GM12878 (cell line): ENCODE data around the gene TERB1. TPM values are rescaled to one million over a fixed set of nuclear protein-coding genes. Genes with fewer than 3 reads are reported as not detected.

Source experiments
- ATAC-seq: fragments of 200-7000 bp; cut with Tn5 transposase; 3 replicates; pipeline ENCODE4 v1.9.1; 2020; ENCODE audit warnings: mild to moderate bottlenecking, moderate library complexity
- BruUV-seq: library from RNA; stranded (reverse); fragments of 400-500 nt; replicated peaks from 2 replicates; lab custom pipeline; 2021; lab: Mats Ljungman, UMichigan
- CTCF ChIA-PET: fragments of 300-600 bp; sonication (Branson Sonifier 250); formaldehyde crosslinking; extraction: SDS; loops from one replicate; lab custom pipeline; 2021; ENCODE audit warnings: inconsistent platforms; lab: Yijun Ruan, JAX
- POLR2A ChIA-PET: fragments of 350-600 bp; formaldehyde crosslinking; extraction: SDS; loops from one replicate; lab custom pipeline; 2021; ENCODE audit warnings: inconsistent platforms; lab: Charles Lee
- RAD21 ChIA-PET: fragments of 300-600 bp; sonication (Branson Sonifier 250); formaldehyde crosslinking; loops from one replicate; lab custom pipeline; 2023; ENCODE audit warnings: antibody characterized with exemption; ENCODE audit not compliant: unreplicated experiment; lab: Charles Lee
- SMC1A ChIA-PET: fragments of 300-600 bp; sonication (Branson Sonifier 250); formaldehyde crosslinking; loops from one replicate; lab custom pipeline; 2023; ENCODE audit not compliant: unreplicated experiment, uncharacterized antibody; lab: Charles Lee
- DNase-seq: peaks from one replicate; pipeline ENCODE4 v3.0.0-alpha.2; 2011; ENCODE audit warnings: low read depth, low spot score
- FAIRE-seq: peaks from 3 replicates; lab custom pipeline; 2011; peaks lifted over from hg19 to GRCh38; lab: Jason Lieb, UNC
- H2AFZ ChIP-seq: 2 replicates; pipeline ENCODE4 v1.6.0; 2011; ENCODE audit warnings: low read depth, low read length, control low read depth; ENCODE audit not compliant: control insufficient read depth
- H3K27ac ChIP-seq: 2 replicates; pipeline ENCODE4 v1.5.1; 2011; ENCODE audit warnings: control low read depth; ENCODE audit not compliant: control insufficient read depth, insufficient read depth
- H3K27me3 ChIP-seq, 2 experiments: replicated peaks in 1 of 2; 2 replicates each; pipeline versions ENCODE4 v1.6.0 to v1.6.1; 2011; ENCODE audit warnings: low read length in 1 of 2; ENCODE audit not compliant: control insufficient read depth in 2 of 2, insufficient read depth in 2 of 2
- H3K36me3 ChIP-seq, 2 experiments: 2 replicates each; pipeline ENCODE4 v1.5.1; 2011; ENCODE audit warnings: low read length in 1 of 2; ENCODE audit not compliant: control insufficient read depth in 2 of 2, insufficient read depth in 2 of 2
- H3K4me1 ChIP-seq: 2 replicates; pipeline ENCODE4 v1.6.1; 2011; ENCODE audit warnings: mild to moderate bottlenecking, low read length, moderate library complexity, mixed read lengths; ENCODE audit not compliant: control insufficient read depth, insufficient read depth
- H3K4me2 ChIP-seq: 2 replicates; pipeline ENCODE4 v1.6.0; 2011; ENCODE audit warnings: control low read depth; ENCODE audit not compliant: control insufficient read depth, insufficient read depth
- H3K4me3 ChIP-seq: fragments of 200-600 bp; sonication (generic); 2 replicates; pipeline ENCODE4 v1.5.1; 2016
- H3K79me2 ChIP-seq: 2 replicates; pipeline ENCODE4 v1.6.0; 2011; ENCODE audit warnings: low read length; ENCODE audit not compliant: control insufficient read depth, insufficient read depth
- H3K9ac ChIP-seq: 2 replicates; pipeline ENCODE4 v1.8.0; 2011; ENCODE audit warnings: low read length, control low read depth, mixed read lengths; ENCODE audit not compliant: control insufficient read depth, insufficient read depth
- H3K9me3 ChIP-seq: replicated peaks from 3 replicates; pipeline ENCODE4 v1.5.1; 2011; ENCODE audit warnings: mild to moderate bottlenecking, low read length; ENCODE audit not compliant: control insufficient read depth, insufficient read depth
- H4K20me1 ChIP-seq: 2 replicates; pipeline ENCODE4 v1.6.0; 2011; ENCODE audit not compliant: control insufficient read depth, insufficient read depth
- BCL11A ChIP-seq: IDR thresholded peaks from 2 replicates; pipeline ENCODE4 v1.6.1; 2011; ENCODE audit warnings: low read depth, low read length
- EED ChIP-seq: sonication (generic); IDR thresholded peaks from 2 replicates; pipeline ENCODE4 v1.6.1; 2016; ENCODE audit warnings: antibody characterized with exemption, low read depth
- KAT2A ChIP-seq: conservative IDR thresholded peaks from 2 replicates; pipeline ENCODE4 v1.6.1; 2011; ENCODE audit warnings: low read depth, low read length; ENCODE audit not compliant: control insufficient read depth
- LARP7 ChIP-seq: fragments of 450-650 bp; IDR thresholded peaks from 2 replicates; pipeline ENCODE4 v1.6.1; 2017; ENCODE audit warnings: mild to moderate bottlenecking
- MTA2 ChIP-seq: fragments of 450-650 bp; IDR thresholded peaks from 2 replicates; pipeline ENCODE4 v1.6.1; 2016; ENCODE audit warnings: low read depth, mild to moderate bottlenecking, moderate library complexity
- MTA3 ChIP-seq: IDR thresholded peaks from 2 replicates; pipeline ENCODE4 v1.6.1; 2012; ENCODE audit warnings: low read length, inconsistent platforms, borderline replicate concordance
- MYB ChIP-seq: fragments of 150-350 bp; IDR thresholded peaks from 2 replicates; pipeline ENCODE4 v1.6.1; 2014; ENCODE audit warnings: mild to moderate bottlenecking, low read depth, low read length, borderline replicate concordance
- SIX5 ChIP-seq: IDR thresholded peaks from 2 replicates; pipeline ENCODE4 v1.6.1; 2011; ENCODE audit warnings: mild to moderate bottlenecking, low read depth, low read length, moderate library complexity; ENCODE audit not compliant: severe bottlenecking
- SREBF1 ChIP-seq: IDR thresholded peaks from 2 replicates; pipeline ENCODE4 v1.6.1; 2012; ENCODE audit warnings: mild to moderate bottlenecking, low read length
- TBL1XR1 ChIP-seq: IDR thresholded peaks from 2 replicates; pipeline ENCODE4 v1.6.1; 2012; ENCODE audit warnings: low read depth, low read length, improper control_type of control experiment
- ZNF274 ChIP-seq: IDR thresholded peaks from one replicate; pipeline ENCODE4 v1.8.0; 2011; ENCODE audit not compliant: insufficient read length, insufficient read depth
- WGBS: methylation state at CpG from one replicate; pipeline ENCODE4 v1.1.6; 2016; ENCODE audit warnings: low lambda C conversion rate; ENCODE audit not compliant: insufficient replicate concordance, insufficient coverage; ENCODE audit errors: missing lambda C conversion rate; 5-methylcytosine and 5-hydroxymethylcytosine counted together
- in situ Hi-C: fragments of 300-500 bp; cut with MboI; formaldehyde crosslinking; loops from 9 replicates; pipeline ENCODE4 v1.14.3; 2018; ENCODE audit warnings: mixed read lengths
- intact Hi-C: fragments of 100-400 bp; cut with micrococcal nuclease; formaldehyde crosslinking; loops from one replicate; pipeline ENCODE4 v1.14.2; 2022; ENCODE audit not compliant: unreplicated experiment
- polyA plus RNA-seq, 11 experiments: library from polyadenylated mRNA; depleted of rRNA in 4 of 11; unstranded in 6 of 11; stranded (reverse) in 5 of 11; fragments of >200 nt; fragmentation: Nextera tagmentation in 4 of 11; fragmentation: Illumina TruSeq in 1 of 11; extraction: Ambion mirVana in 4 of 11; extraction: Trizol in 1 of 11; gene quantifications; 1 replicate in 1 of 11; 2 replicates in 10 of 11; pipeline versions ENCODE4 v1.2.1 to v1.2.3, GENCODE V29; 2011 to 2016; ENCODE audit warnings: inconsistent platforms in 2 of 11, missing spikeins in 2 of 11, low read depth in 1 of 11
- total RNA-seq, 4 experiments: library from RNA; depleted of rRNA in 3 of 4; stranded (reverse); fragments of >200 nt in 3 of 4; fragmentation: Illumina TruSeq in 1 of 4; extraction: Trizol in 1 of 4; gene quantifications; 2 replicates each; pipeline versions ENCODE4 v1.2.1 to v1.2.3, GENCODE V29; 2013 to 2021

The TERB1 gene
- total and polyA plus RNA-seq, 10 of the 15 experiments (the other 5 are each of a cell fraction or from before 2014, with no cell fraction given): 0.03 to 0.10 (median 0.06) TPM; not detected in 7

DNA sequence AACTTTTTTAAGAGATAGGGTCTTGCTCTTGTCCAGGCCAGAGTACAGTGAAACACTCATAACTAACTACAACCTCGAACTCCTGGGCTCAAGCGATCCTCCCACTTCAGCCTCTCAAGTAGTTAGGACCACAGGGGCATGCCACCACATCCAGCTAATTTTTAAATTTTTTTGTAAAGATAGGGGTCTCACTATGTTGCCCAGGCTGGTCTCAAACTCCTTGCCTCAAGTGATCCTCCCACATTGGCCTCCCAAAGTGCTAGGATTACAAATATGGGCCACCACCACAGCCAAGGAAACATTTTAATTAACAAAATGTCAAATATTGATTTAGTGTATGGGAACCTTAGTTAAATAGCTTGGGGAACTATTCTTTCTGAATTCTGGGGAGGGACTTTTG is 47.2 kb downstream of the TERB1 start:
- peaks cover 3% of the 10 kb centered on the region; the same call in 1 of the 2 replicates for H3K4me1 ChIP-seq
- no peaks in the 10 kb centered on the region for H3K36me3 ChIP-seq
- intact Hi-C loops: loop anchor here (5.0 kb wide), 1 partner anchor 173 kb away; the partner anchor contains the start of gene RRAD
- no peaks in the 10 kb centered on the region for H4K20me1 ChIP-seq
- peaks cover 0 to 3% of the 10 kb centered on the region in 2 experiments; a peak in 1 of 4 replicates for H3K27me3 ChIP-seq
- no peak for DNase-seq
- H3K4me3 ChIP-seq: no peak overlapping the region
- H3K27ac ChIP-seq: no peak overlapping the region
- no TSS peak for BruUV-seq
- peaks cover 20% of the 10 kb centered on the region for H3K79me2 ChIP-seq
- no peaks in the 10 kb centered on the region for H3K9me3 ChIP-seq
- CTCF ChIA-PET: interaction anchor here (0.5 to 3.7 kb wide), 9 partner anchors 13 to 133 kb away, joined by 3 to 14 read pairs (median 4); partner anchors contain the start of gene NAE1
- 67% methylated on average over 2 of the region's 2 CpGs for WGBS
- POLR2A ChIA-PET: no interaction called here
- in situ Hi-C loops: no loop called here
- no peak for ATAC-seq
- RAD21 ChIA-PET: no interaction called here
- no peak overlapping the region for H3K9ac ChIP-seq
- SMC1A ChIA-PET: no interaction called here
- no peak for FAIRE-seq
- H3K4me2 ChIP-seq: no peak overlapping the region
- TF ChIP-seq BCL11A (no peak), TBL1XR1 (no peak), MTA2 (no peak), MTA3 (no peak), KAT2A (no peak), SREBF1 (no peak), ZNF274 (no peak), EED (no peak), LARP7 (no peak), SIX5 (no peak), MYB (no peak)
- no peak overlapping the region for H2AFZ ChIP-seq
